GM23338 (cell line): ENCODE measurements around the gene RHBDD1. TPM values are rescaled to one million over a fixed set of nuclear protein-coding genes. Genes with fewer than 3 reads are reported as not detected.

Experiments used
- ATAC-seq: fragments of 200-7000 bp; cut with Tn5 transposase; 3 replicates; pipeline ENCODE4 v1.9.1; 2020
- DNase-seq: peaks from one replicate; pipeline ENCODE4 v3.0.0-alpha.2; 2015; ENCODE audit warnings: low spot score
- H2AFZ ChIP-seq: fragments of 200-600 bp; sonication (generic); 2 replicates; pipeline ENCODE4 v1.8.0; 2016; ENCODE audit warnings: antibody characterized with exemption, mild to moderate bottlenecking, moderate library complexity
- H3F3A ChIP-seq: fragments of 200-600 bp; sonication (generic); replicated peaks from 2 replicates; pipeline ENCODE4 v1.8.0; 2017; ENCODE audit warnings: antibody characterized with exemption, mixed run types, low read depth
- H3K27ac ChIP-seq: fragments of 200-600 bp; sonication (generic); 2 replicates; pipeline ENCODE4 v1.6.1; 2016; ENCODE audit warnings: low read depth
- H3K27me3 ChIP-seq: fragments of 200-600 bp; sonication (generic); 2 replicates; pipeline ENCODE4 v1.8.0; 2016; ENCODE audit warnings: mild to moderate bottlenecking, mixed run types, moderate library complexity; ENCODE audit not compliant: insufficient read depth
- H3K36me3 ChIP-seq: fragments of 200-600 bp; sonication (generic); 2 replicates; pipeline ENCODE4 v1.8.0; 2016; ENCODE audit warnings: mild to moderate bottlenecking; ENCODE audit not compliant: insufficient read depth
- H3K4me1 ChIP-seq: fragments of 200-600 bp; sonication (generic); 2 replicates; pipeline ENCODE4 v1.8.0; 2016; ENCODE audit warnings: mild to moderate bottlenecking, moderate library complexity; ENCODE audit not compliant: insufficient read depth
- H3K4me2 ChIP-seq: fragments of 200-600 bp; sonication (generic); 2 replicates; pipeline ENCODE4 v1.7.1; 2017; ENCODE audit warnings: mixed run types
- H3K4me3 ChIP-seq: fragments of 200-600 bp; sonication (generic); 2 replicates; pipeline ENCODE4 v1.6.1; 2016; ENCODE audit warnings: mixed run types
- H3K79me2 ChIP-seq: fragments of 200-600 bp; sonication (generic); replicated peaks from 2 replicates; pipeline ENCODE4 v1.8.0; 2017; ENCODE audit warnings: mild to moderate bottlenecking; ENCODE audit not compliant: insufficient read depth
- H3K9me2 ChIP-seq: fragments of 200-600 bp; sonication (generic); 2 replicates; pipeline ENCODE4 v1.8.0; 2017; ENCODE audit not compliant: insufficient read depth
- H4K20me1 ChIP-seq: fragments of 200-600 bp; sonication (generic); replicated peaks from 2 replicates; pipeline ENCODE4 v1.8.0; 2017; ENCODE audit warnings: mild to moderate bottlenecking; ENCODE audit not compliant: insufficient read depth
- H3K27ac Mint-ChIP-seq: 2 replicates; pipeline ENCODE4 v1.8.0; 2020; ENCODE audit warnings: inconsistent platforms, mild to moderate bottlenecking, moderate library complexity, mixed read lengths
- H3K27me3 Mint-ChIP-seq: 3 replicates; pipeline ENCODE4 v1.8.0; 2022; ENCODE audit warnings: low read depth, mild to moderate bottlenecking, moderate library complexity, mixed read lengths, inconsistent platforms; ENCODE audit not compliant: insufficient read depth, poor library complexity
- H3K36me3 Mint-ChIP-seq: 3 replicates; pipeline ENCODE4 v1.8.0; 2021; ENCODE audit warnings: low read depth, mild to moderate bottlenecking, inconsistent platforms, moderate library complexity, mixed read lengths
- H3K4me1 Mint-ChIP-seq: 3 replicates; pipeline ENCODE4 v1.8.0; 2020; ENCODE audit warnings: mild to moderate bottlenecking, inconsistent platforms, mixed read lengths
- H3K4me3 Mint-ChIP-seq: 3 replicates; pipeline ENCODE4 v1.8.0; 2021; ENCODE audit warnings: moderate library complexity, mild to moderate bottlenecking, inconsistent platforms, mixed read lengths
- H3K9me3 Mint-ChIP-seq: 3 replicates; pipeline ENCODE4 v1.8.0; 2020; ENCODE audit warnings: moderate library complexity, mild to moderate bottlenecking, inconsistent platforms, mixed read lengths
- CREB1 ChIP-seq: fragments of 250-450 bp; sonication (Bioruptor Pico); IDR thresholded peaks from 2 replicates; pipeline ENCODE4 v1.5.0; 2020; ENCODE audit warnings: low read depth, mild to moderate bottlenecking, moderate library complexity
- EZH2phosphoT487 ChIP-seq: fragments of 200-600 bp; sonication (generic); IDR thresholded peaks from one replicate; pipeline ENCODE4 v1.8.1; 2018; ENCODE audit warnings: antibody characterized with exemption; ENCODE audit not compliant: unreplicated experiment
- NANOG ChIP-seq: IDR thresholded peaks from 2 replicates; pipeline ENCODE4 v1.6.1; 2016; ENCODE audit warnings: antibody characterized with exemption, borderline replicate concordance
- POLR2AphosphoS5 ChIP-seq: IDR thresholded peaks from 2 replicates; pipeline ENCODE4 v1.6.1; 2016; ENCODE audit warnings: antibody characterized with exemption, low read depth
- STAT1 ChIP-seq: IDR thresholded peaks from one replicate; pipeline ENCODE4 v1.6.1; 2016; ENCODE audit warnings: antibody characterized with exemption; ENCODE audit not compliant: unreplicated experiment
- ZNF114 ChIP-seq: fragments of 250-450 bp; sonication (Bioruptor Pico); IDR thresholded peaks from 2 replicates; pipeline ENCODE4 v1.5.0; 2020; ENCODE audit warnings: mild to moderate bottlenecking, moderate library complexity
- polyA plus RNA-seq: library from polyadenylated mRNA; unstranded; fragments of >200 nt; fragmentation: Nextera tagmentation; extraction: Ambion mirVana; gene quantifications from 2 replicates; pipeline ENCODE4 v1.2.1, GENCODE V29; 2016
- total RNA-seq: library from RNA; depleted of rRNA; stranded (reverse); fragments of >200 nt; shearing (Covaris generic); gene quantifications from 2 replicates; pipeline ENCODE4 v1.2.3, GENCODE V29; 2014
- TF ChIP-seq, protein P1 (sequence below): fragments of 250-450 bp; sonication (Bioruptor Pico); IDR thresholded peaks from 2 replicates; pipeline ENCODE4 v1.5.0; 2020; ENCODE audit warnings: mild to moderate bottlenecking, moderate library complexity

The RHBDD1 gene
- total and polyA plus RNA-seq, 2 experiments from 2014 or later = 7.3 to 13.0 TPM

DNA sequence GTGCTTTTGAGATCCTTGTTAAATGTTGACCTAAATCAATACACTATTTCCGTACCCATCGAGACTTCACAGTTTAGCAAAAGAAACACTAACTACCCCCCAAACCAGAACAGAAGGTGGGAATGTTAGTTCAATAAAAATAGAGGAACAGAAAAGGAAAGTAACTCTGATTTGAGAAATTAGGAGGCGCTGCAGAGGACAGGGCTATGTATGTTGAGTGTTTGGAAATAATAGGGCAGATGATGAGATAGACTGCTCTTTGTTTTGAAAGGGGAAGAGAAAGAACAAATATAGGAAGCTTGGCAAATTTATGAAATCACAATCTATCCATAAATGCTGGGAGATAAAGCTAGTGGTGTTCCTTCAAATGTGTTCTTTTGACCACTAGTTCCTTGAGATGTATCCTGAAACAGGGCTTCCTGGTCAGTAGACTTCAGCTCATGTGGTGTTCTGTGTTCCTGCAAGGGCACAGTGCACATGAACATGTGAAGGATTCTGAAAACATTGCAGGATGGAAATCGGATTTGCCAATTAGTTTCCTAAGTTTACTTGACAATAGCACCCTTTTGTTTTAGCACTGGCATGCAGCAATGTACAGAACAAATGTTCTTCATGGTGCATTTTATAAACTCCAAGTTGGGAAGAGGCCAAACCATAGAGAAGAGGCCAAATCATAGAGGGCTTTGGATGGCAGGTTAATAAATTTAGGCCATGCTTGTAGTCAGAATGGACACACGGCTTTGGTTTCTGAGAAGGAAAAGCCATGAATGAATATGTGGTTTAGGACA lies 39.8 kb downstream of the RHBDD1 start:
- no peak overlapping the region for H3K4me2 ChIP-seq
- Mint-ChIP-seq H3K27me3 (no peaks in the 10 kb centered on the region), H3K4me1 (peaks cover 6% of the 10 kb centered on the region), H3K36me3 (no peaks in the 10 kb centered on the region), H3K9me3 (no peaks in the 10 kb centered on the region), H3K4me3 (no peak overlapping the region), H3K27ac (no peak overlapping the region)
- DNase-seq (no peak), ATAC-seq (no peak)
- no peaks in the 10 kb centered on the region; the same call in 1 of the 2 replicates for H3K9me2 ChIP-seq
- TF ChIP-seq STAT1 (no peak), NANOG (no peak), CREB1 (CRISPR knock-in tag) (no peak)
- no peak overlapping the region for H3K4me3 ChIP-seq
- H3K27ac ChIP-seq = no peak overlapping the region
- H3F3A ChIP-seq = no peaks in the 10 kb centered on the region
- H3K79me2 ChIP-seq = no peaks in the 10 kb centered on the region
- no peaks in the 10 kb centered on the region for H4K20me1 ChIP-seq
- H3K27me3 ChIP-seq = no peaks in the 10 kb centered on the region
- H3K36me3 ChIP-seq = no peaks in the 10 kb centered on the region
- peaks cover 7% of the 10 kb centered on the region for H3K4me1 ChIP-seq
- no peak overlapping the region for H2AFZ ChIP-seq

DNA sequence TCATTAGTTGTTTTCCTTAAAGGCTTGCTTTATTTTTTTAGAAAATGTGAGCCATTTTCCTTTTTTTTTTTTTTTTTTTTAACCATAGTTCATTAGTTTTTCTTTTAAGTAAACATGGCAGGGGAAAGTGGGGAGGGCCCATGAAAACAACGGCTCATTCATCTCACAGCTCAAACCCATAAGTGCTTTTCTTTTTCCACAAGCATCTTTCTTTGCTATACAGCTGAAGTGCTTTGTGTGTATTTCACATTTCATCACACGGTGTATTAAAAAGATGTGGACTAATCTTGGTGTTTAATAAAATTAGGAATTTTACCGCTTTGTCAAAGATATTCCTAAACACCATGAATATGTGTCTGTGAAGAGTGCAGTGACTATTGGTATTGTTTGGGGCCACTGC lies 41.6 kb downstream of the RHBDD1 start:
- Mint-ChIP-seq H3K4me3 (no peak overlapping the region), H3K27me3 (no peaks in the 10 kb centered on the region), H3K4me1 (peaks cover 6% of the 10 kb centered on the region), H3K27ac (no peak overlapping the region), H3K36me3 (0 out of 3 replicates have a peak, but pooled peaks cover under 1% of the 10 kb centered on the region), H3K9me3 (no peaks in the 10 kb centered on the region)
- H3K36me3 ChIP-seq = no peaks in the 10 kb centered on the region
- H4K20me1 ChIP-seq = no peaks in the 10 kb centered on the region
- H3K27me3 ChIP-seq = no peaks in the 10 kb centered on the region
- H3K4me3 ChIP-seq = no peak overlapping the region
- no peak overlapping the region for H2AFZ ChIP-seq
- H3K4me1 ChIP-seq = peaks cover 5% of the 10 kb centered on the region
- no peaks in the 10 kb centered on the region for H3K79me2 ChIP-seq
- TF ChIP-seq ZNF114 = no peak
- no peak for TF ChIP-seq POLR2AphosphoS5
- TF ChIP-seq EZH2phosphoT487 = no peak
- no peaks in the 10 kb centered on the region for H3F3A ChIP-seq
- no peak overlapping the region for H3K4me2 ChIP-seq
- no peak overlapping the region for H3K27ac ChIP-seq
- H3K9me2 ChIP-seq = no peaks in the 10 kb centered on the region; the same call in 1 of the 2 replicates
- ATAC-seq (no peak), DNase-seq (no peak)

DNA sequence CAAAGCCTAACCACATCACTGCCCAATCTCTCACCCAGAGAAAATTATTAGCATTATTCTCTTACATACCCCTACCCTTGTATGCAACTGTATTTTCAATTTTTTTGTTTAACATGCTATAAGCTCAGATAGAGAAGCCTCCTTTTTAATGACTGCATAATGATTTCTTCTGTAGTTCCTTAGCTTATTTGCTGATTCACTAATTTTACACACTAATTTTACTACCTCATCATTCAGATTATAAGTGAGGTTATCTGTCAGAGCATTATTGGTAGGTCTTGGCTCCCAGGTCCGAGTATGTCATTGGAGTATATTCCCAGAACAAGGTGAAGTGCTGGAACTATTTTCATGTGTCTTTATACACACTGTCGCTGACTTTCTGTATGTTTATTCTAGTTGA lies 45.4 kb downstream of the RHBDD1 start:
- Histone ChIP-seq H2AFZ (no peak overlapping the region), H3K27me3 (no peaks in the 10 kb centered on the region), H3K79me2 (no peaks in the 10 kb centered on the region), H3K27ac (no peak overlapping the region), H3K9me2 (no peaks in the 10 kb centered on the region; the same call in 1 of the 2 replicates), H3K4me2 (no peak overlapping the region), H4K20me1 (no peaks in the 10 kb centered on the region), H3K4me3 (no peak overlapping the region), H3K36me3 (no peaks in the 10 kb centered on the region), H3F3A (no peaks in the 10 kb centered on the region), H3K4me1 (no peaks in the 10 kb centered on the region)
- H3K4me1 Mint-ChIP-seq = no peaks in the 10 kb centered on the region
- no peak overlapping the region for H3K4me3 Mint-ChIP-seq
- H3K36me3 Mint-ChIP-seq = 0 out of 3 replicates have a peak, but pooled peaks cover 4% of the 10 kb centered on the region
- DNase-seq (no peak), ATAC-seq (no peak)
- no peak overlapping the region for H3K27ac Mint-ChIP-seq
- no peaks in the 10 kb centered on the region for H3K27me3 Mint-ChIP-seq
- H3K9me3 Mint-ChIP-seq = no peaks in the 10 kb centered on the region
- no peak for TF ChIP-seq EZH2phosphoT487
- TF ChIP-seq CREB1 (CRISPR knock-in tag) = no peak
- TF ChIP-seq, protein P1, sequence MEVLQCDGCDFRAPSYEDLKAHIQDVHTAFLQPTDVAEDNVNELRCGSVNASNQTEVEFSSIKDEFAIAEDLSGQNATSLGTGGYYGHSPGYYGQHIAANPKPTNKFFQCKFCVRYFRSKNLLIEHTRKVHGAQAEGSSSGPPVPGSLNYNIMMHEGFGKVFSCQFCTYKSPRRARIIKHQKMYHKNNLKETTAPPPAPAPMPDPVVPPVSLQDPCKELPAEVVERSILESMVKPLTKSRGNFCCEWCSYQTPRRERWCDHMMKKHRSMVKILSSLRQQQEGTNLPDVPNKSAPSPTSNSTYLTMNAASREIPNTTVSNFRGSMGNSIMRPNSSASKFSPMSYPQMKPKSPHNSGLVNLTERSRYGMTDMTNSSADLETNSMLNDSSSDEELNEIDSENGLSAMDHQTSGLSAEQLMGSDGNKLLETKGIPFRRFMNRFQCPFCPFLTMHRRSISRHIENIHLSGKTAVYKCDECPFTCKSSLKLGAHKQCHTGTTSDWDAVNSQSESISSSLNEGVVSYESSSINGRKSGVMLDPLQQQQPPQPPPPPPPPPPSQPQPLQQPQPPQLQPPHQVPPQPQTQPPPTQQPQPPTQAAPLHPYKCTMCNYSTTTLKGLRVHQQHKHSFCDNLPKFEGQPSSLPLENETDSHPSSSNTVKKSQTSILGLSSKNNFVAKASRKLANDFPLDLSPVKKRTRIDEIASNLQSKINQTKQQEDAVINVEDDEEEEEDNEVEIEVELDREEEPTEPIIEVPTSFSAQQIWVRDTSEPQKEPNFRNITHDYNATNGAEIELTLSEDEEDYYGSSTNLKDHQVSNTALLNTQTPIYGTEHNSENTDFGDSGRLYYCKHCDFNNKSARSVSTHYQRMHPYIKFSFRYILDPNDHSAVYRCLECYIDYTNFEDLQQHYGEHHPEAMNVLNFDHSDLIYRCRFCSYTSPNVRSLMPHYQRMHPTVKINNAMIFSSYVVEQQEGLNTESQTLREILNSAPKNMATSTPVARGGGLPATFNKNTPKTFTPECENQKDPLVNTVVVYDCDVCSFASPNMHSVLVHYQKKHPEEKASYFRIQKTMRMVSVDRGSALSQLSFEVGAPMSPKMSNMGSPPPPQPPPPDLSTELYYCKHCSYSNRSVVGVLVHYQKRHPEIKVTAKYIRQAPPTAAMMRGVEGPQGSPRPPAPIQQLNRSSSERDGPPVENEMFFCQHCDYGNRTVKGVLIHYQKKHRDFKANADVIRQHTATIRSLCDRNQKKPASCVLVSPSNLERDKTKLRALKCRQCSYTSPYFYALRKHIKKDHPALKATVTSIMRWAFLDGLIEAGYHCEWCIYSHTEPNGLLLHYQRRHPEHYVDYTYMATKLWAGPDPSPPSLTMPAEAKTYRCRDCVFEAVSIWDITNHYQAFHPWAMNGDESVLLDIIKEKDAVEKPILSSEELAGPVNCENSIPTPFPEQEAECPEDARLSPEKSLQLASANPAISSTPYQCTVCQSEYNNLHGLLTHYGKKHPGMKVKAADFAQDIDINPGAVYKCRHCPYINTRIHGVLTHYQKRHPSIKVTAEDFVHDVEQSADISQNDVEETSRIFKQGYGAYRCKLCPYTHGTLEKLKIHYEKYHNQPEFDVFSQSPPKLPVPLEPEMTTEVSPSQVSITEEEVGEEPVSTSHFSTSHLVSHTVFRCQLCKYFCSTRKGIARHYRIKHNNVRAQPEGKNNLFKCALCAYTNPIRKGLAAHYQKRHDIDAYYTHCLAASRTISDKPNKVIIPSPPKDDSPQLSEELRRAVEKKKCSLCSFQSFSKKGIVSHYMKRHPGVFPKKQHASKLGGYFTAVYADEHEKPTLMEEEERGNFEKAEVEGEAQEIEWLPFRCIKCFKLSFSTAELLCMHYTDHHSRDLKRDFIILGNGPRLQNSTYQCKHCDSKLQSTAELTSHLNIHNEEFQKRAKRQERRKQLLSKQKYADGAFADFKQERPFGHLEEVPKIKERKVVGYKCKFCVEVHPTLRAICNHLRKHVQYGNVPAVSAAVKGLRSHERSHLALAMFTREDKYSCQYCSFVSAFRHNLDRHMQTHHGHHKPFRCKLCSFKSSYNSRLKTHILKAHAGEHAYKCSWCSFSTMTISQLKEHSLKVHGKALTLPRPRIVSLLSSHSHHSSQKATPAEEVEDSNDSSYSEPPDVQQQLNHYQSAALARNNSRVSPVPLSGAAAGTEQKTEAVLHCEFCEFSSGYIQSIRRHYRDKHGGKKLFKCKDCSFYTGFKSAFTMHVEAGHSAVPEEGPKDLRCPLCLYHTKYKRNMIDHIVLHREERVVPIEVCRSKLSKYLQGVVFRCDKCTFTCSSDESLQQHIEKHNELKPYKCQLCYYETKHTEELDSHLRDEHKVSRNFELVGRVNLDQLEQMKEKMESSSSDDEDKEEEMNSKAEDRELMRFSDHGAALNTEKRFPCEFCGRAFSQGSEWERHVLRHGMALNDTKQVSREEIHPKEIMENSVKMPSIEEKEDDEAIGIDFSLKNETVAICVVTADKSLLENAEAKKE = no peak
